Gastrocnemius medialis (tissue), 4 donors: ENCODE measurements around the gene ARIH1. TPM values are rescaled to one million over a fixed set of nuclear protein-coding genes. Genes with fewer than 3 reads are reported as not detected.

Experiments
- ATAC-seq, 2 donors: fragments of 150-250 bp; one replicate each; pipeline ENCODE4 v1.9.1; 2016
- DNase-seq, 2 donors: peaks; one replicate each; pipeline ENCODE4 v3.0.0-alpha.2; 2019
- H3K27ac ChIP-seq, 4 donors: fragments of 200-600 bp; sonication (generic); 1 replicate in 1 of 4; 2 replicates in 3 of 4; pipeline ENCODE4 v1.5.1; 2016 to 2018; ENCODE audit warnings: mild to moderate bottlenecking in 2 of 4, moderate library complexity in 1 of 4
- H3K27me3 ChIP-seq, 3 donors: fragments of 200-600 bp; sonication (generic) in 2 of 3; 1 replicate in 1 of 3; 2 replicates in 2 of 3; pipeline versions ENCODE4 v1.5.1 to v1.6.0; 2016 to 2019; ENCODE audit warnings: mild to moderate bottlenecking in 1 of 3, moderate library complexity in 1 of 3
- H3K36me3 ChIP-seq, 2 donors: fragments of 200-600 bp; sonication (generic) in 1 of 2; one replicate each; pipeline ENCODE4 v1.5.1; 2017 to 2018
- H3K4me1 ChIP-seq, 2 donors: fragments of 200-600 bp; sonication (generic) in 1 of 2; one replicate each; pipeline ENCODE4 v1.5.1; 2016 to 2017; ENCODE audit warnings: mild to moderate bottlenecking in 2 of 2
- H3K4me3 ChIP-seq, 4 donors: fragments of 200-600 bp; sonication (generic) in 3 of 4; 1 replicate in 1 of 4; 2 replicates in 3 of 4; pipeline ENCODE4 v1.5.1; 2016 to 2019; ENCODE audit warnings: mild to moderate bottlenecking in 2 of 4
- H3K9me3 ChIP-seq, 3 donors: fragments of 200-600 bp; sonication (generic) in 2 of 3; 1 replicate in 1 of 3; 2 replicates in 2 of 3; pipeline ENCODE4 v1.5.1; 2016 to 2019
- CTCF ChIP-seq, 5 experiments: fragments of 450-650 bp in 3 of 5; fragments of 200-600 bp in 2 of 5; sonication (generic) in 2 of 5; IDR thresholded peaks in 4 of 5; conservative IDR thresholded peaks in 1 of 5; 1 replicate in 4 of 5; 2 replicates in 1 of 5; pipeline ENCODE4 v1.5.1; 2016 to 2019; ENCODE audit warnings: antibody characterized with exemption in 5 of 5, mild to moderate bottlenecking in 3 of 5, moderate library complexity in 3 of 5
- POLR2A ChIP-seq, 2 donors: fragments of 450-650 bp; IDR thresholded peaks; one replicate each; pipeline ENCODE4 v1.6.1; 2017; ENCODE audit warnings: antibody characterized with exemption in 2 of 2, mild to moderate bottlenecking in 2 of 2, moderate library complexity in 2 of 2
- in situ Hi-C, 4 donors: fragments of 200-750 bp; cut with MboI; loops; one replicate each; pipeline versions ENCODE4 v1.15.0 to v1.8.0; 2017; ENCODE audit warnings: low sequenced_read_pairs in 4 of 4
- intact Hi-C: fragments of 100-400 bp; cut with DNase I; formaldehyde crosslinking; loops from one replicate; pipeline ENCODE4 v1.15.1; 2023; ENCODE audit warnings: low total_unique reads
- total RNA-seq, 4 donors: library from RNA; depleted of rRNA; stranded (reverse); fragments of >200 nt; gene quantifications; one replicate each; pipeline versions ENCODE4 v1.1.0 to v1.2.3, GENCODE V29; 2016

Gene ARIH1
- total RNA-seq, 4 donors from 2014 or later = 46.3 to 85.6 (median 68.3) TPM

DNA sequence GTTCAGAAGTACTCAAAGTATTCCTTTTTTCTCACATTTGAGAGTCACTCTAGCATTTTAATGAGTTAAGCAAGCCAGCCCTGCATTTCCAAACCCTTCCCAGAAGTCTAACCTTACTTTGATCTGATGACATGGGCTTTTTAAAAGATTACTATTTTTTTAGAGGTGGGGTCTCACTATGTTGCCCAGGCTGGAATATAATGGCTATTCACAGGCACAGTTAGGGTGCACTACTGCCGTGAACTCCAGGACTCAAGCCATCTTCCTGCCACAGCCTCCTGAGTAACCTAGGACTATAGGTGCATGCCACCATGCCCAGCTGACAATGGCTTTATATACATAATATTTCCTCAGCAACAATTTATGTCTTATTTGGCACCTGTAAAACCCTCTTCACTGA lies 116.3 kb downstream of the ARIH1 start:
- no peaks in the 10 kb centered on the region for H3K4me1 ChIP-seq
- H3K9me3 ChIP-seq = no peaks in the 10 kb centered on the region
- intact Hi-C loops (no loop called here), in situ Hi-C loops (loop anchor here in 1 of 4 donors (10.0 kb wide), 1 partner anchor 114 kb away; no protein-coding TSS in a partner anchor)
- H3K27me3 ChIP-seq = no peaks in the 10 kb centered on the region
- H3K36me3 ChIP-seq = peaks cover 0 to under 1% of the 10 kb centered on the region in 2 donors
- no peak overlapping the region for H3K27ac ChIP-seq
- no peak overlapping the region for H3K4me3 ChIP-seq
- TF ChIP-seq CTCF (IDR thresholded peaks at IDR 0.05 in 4 of 5, conservative IDR thresholded peaks at IDR 0.05 in 1 of 5) (no peak), POLR2A (IDR thresholded peaks at IDR 0.05) (no peak)
- ATAC-seq = no peak
- no peak for DNase-seq

DNA sequence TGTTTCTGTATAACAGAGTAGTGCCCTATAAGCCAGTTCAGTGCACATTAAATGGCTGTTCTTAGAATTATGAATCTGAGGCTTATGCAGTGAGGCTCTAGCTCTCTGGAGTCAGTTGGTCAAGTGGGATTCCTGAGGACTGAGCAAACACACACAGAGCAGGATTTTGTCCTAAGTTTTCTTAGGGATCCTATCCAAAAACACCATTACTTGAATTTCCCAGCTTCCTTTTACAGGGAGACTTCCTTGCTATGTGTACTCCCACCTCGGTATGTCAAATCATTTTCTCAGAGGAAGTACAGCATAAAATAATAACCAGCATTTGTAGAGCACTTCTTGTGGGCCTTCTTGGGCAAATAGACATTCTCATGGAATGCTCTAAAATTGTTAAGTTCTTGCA lies 117.2 kb downstream of the ARIH1 start:
- Histone ChIP-seq H3K36me3 (no peaks in the 10 kb centered on the region), H3K4me1 (no peaks in the 10 kb centered on the region), H3K9me3 (no peaks in the 10 kb centered on the region), H3K27ac (no peak overlapping the region), H3K4me3 (no peak overlapping the region), H3K27me3 (no peaks in the 10 kb centered on the region)
- TF ChIP-seq POLR2A (IDR thresholded peaks at IDR 0.05) (no peak), CTCF (IDR thresholded peaks at IDR 0.05 in 4 of 5, conservative IDR thresholded peaks at IDR 0.05 in 1 of 5) (no peak)
- in situ Hi-C loops = loop anchor here in 1 of 4 donors (10.0 kb wide), 1 partner anchor 113 kb away; no protein-coding TSS in a partner anchor
- DNase-seq (no peak), ATAC-seq (no peak)
- intact Hi-C loops = no loop called here

DNA sequence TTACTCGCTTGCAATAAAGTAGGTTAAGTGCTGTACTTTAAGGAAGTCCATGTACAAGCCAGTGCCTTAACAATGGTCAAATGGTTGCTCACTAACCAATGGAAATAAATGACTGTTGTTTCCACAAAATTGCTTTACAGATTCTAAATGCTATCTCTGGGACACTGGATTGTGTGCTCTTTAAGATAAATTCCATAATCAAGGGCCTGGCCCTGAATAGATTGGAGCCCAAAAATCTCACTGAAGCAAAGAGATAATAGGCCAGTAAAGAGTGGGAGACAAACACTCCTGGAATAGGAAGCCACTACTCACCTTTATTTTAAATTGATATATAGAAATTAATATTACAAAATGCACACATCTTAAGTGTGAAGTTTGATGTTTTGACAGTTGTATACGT lies 118.0 kb downstream of the ARIH1 start:
- H3K4me1 ChIP-seq = no peaks in the 10 kb centered on the region
- H3K9me3 ChIP-seq = no peaks in the 10 kb centered on the region
- TF ChIP-seq POLR2A (IDR thresholded peaks at IDR 0.05) (no peak), CTCF (IDR thresholded peaks at IDR 0.05 in 4 of 5, conservative IDR thresholded peaks at IDR 0.05 in 1 of 5) (no peak)
- no peaks in the 10 kb centered on the region for H3K36me3 ChIP-seq
- no peaks in the 10 kb centered on the region for H3K27me3 ChIP-seq
- H3K4me3 ChIP-seq = no peak overlapping the region
- in situ Hi-C loops = loop anchor here in 1 of 4 donors (10.0 kb wide), 1 partner anchor 113 kb away; no protein-coding TSS in a partner anchor
- no peak for DNase-seq
- intact Hi-C loops = no loop called here
- no peak overlapping the region for H3K27ac ChIP-seq
- ATAC-seq = no peak

- H3K4me1 ChIP-seq = no peaks in the 10 kb centered on the region
- in situ Hi-C loops (loop anchor here in 1 of 4 donors (10.0 kb wide), 1 partner anchor 112 kb away; no protein-coding TSS in a partner anchor), intact Hi-C loops (no loop called here)
- no peak overlapping the region for H3K27ac ChIP-seq
- H3K27me3 ChIP-seq = no peaks in the 10 kb centered on the region
- ATAC-seq (no peak), DNase-seq (no peak)
- TF ChIP-seq POLR2A (IDR thresholded peaks at IDR 0.05) = no peak
- no peak for TF ChIP-seq CTCF (IDR thresholded peaks at IDR 0.05 in 4 of 5, conservative IDR thresholded peaks at IDR 0.05 in 1 of 5)
- H3K36me3 ChIP-seq = no peaks in the 10 kb centered on the region
- no peak overlapping the region for H3K4me3 ChIP-seq
- H3K9me3 ChIP-seq = no peaks in the 10 kb centered on the region
Measured at GRCh38 chr15:72592676-72593075, 118.5 kb downstream of the ARIH1 start.

GRCh38 chr15:72593838-72594237 lies 119.7 kb downstream of the ARIH1 start:
- in situ Hi-C loops (loop anchor here in 1 of 4 donors (10.0 kb wide), 1 partner anchor 111 kb away; no protein-coding TSS in a partner anchor), intact Hi-C loops (no loop called here)
- Histone ChIP-seq H3K4me3 (no peak overlapping the region), H3K4me1 (no peaks in the 10 kb centered on the region), H3K27me3 (no peaks in the 10 kb centered on the region), H3K9me3 (no peaks in the 10 kb centered on the region), H3K27ac (no peak overlapping the region), H3K36me3 (no peaks in the 10 kb centered on the region)
- TF ChIP-seq POLR2A (IDR thresholded peaks at IDR 0.05) = no peak
- no peak for TF ChIP-seq CTCF (IDR thresholded peaks at IDR 0.05 in 4 of 5, conservative IDR thresholded peaks at IDR 0.05 in 1 of 5)
- no peak for DNase-seq
- no peak for ATAC-seq
